A673 (cell line): ENCODE results near the gene SLITRK3.

Experiments used
- CTCF ChIP-seq: fragments of 300-800, 200-600 bp; sonication (generic); conservative IDR thresholded peaks from 2 replicates; pipeline ENCODE4 v1.5.1; 2017; ENCODE audit warnings: low read depth, mild to moderate bottlenecking, antibody characterized with exemption, low read length, moderate library complexity, mixed read lengths
- EZH2 ChIP-seq: fragments of 200-600 bp; sonication (generic); IDR thresholded peaks from 2 replicates; pipeline ENCODE4 v1.6.1; 2017; ENCODE audit warnings: borderline replicate concordance, low read depth, mild to moderate bottlenecking, mixed read lengths, antibody characterized with exemption, low read length; ENCODE audit not compliant: poor library complexity, severe bottlenecking

- TF ChIP-seq CTCF = peak; percentile 98
- TF ChIP-seq EZH2 = no peak
These were observed 10.5 kb upstream of the SLITRK3 start for GRCh38 chr3:165206454-165207266.
